Keratinocyte (primary cell): ENCODE measurements around the gene AGER.

Source experiments
- CTCF ChIP-seq, 3 experiments: IDR thresholded peaks in 1 of 3; conservative IDR thresholded peaks in 1 of 3; optimal IDR thresholded peaks in 1 of 3; 2 replicates in 2 of 3; 3 replicates in 1 of 3; pipeline versions ENCODE3 to v1.5.1; 2011; ENCODE audit warnings: low read length in 3 of 3, mild to moderate bottlenecking in 3 of 3, moderate library complexity in 2 of 3, control low read depth in 1 of 3, inconsistent platforms in 1 of 3; ENCODE audit not compliant: insufficient read depth in 2 of 3; ENCODE audit errors: extremely low read depth in 1 of 3
- EZH2 ChIP-seq: IDR thresholded peaks from one replicate; pipeline ENCODE4 v1.6.1; 2012; ENCODE audit warnings: inconsistent platforms, mild to moderate bottlenecking, low read length, moderate library complexity

DNA sequence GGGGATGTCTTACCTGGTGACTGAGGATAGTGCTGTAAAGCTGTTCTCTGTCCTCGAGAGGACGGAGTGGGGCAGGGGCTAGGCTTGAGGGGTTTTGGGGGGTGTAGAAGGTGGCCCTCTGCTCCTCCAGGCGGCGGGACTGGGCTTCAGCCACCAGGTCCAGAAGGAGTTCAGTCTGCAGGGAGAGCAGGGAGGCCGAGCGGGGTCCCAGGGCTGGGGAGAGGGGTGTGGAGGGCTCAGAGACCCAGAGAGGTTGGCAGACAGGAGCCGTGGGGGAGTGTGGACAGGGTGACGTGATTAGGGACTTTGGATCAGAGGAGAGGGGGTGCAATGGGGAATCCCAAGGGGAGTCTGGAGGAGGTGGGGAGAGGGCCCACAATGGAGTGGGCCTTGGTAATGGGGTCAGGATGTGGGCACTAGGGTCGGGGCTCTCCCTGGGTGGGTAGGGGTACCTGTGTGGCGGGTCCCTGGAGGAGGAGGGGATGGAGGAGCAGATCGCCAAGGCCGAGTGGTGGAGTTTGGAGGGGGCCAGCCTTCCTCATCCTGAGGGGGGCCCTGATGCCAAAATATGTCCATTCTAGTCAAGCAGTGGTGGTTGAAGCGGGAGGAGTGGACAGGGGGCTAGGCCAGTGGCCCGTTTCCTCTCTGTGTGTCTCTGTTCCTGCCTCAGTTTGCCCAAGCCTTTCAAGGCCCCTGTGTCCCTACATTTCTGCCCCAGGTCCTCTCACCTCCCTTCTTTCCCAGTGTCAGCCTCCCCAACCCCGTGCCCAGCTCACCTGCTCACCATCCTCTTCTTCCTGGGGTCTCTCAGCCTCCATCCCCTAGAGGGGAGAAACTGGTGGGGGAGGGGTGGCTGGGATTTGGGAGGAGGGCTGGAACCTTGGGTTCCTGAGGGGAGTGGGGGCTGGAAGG is 7.9 kb upstream of the AGER start:
- TF ChIP-seq EZH2 (no peak), CTCF (optimal IDR thresholded peaks at IDR 0.05 in 1 of 3, IDR thresholded peaks at IDR 0.05 in 1 of 3, conservative IDR thresholded peaks at IDR 0.05 in 1 of 3; ENCODE audit: extremely low read depth in 1 of 3, insufficient read depth in 2 of 3, low read length in 3 of 3) (no peak)
